Jurkat, Clone E6-1 (cell line): ENCODE measurements around the gene DCLK3.

ENCODE experiments used
- DNase-seq: peaks from one replicate; pipeline ENCODE4 v3.0.0-alpha.2; 2011; ENCODE audit warnings: low read depth, low spot score
- H3K4me3 ChIP-seq: 2 replicates; pipeline ENCODE4 v1.5.1; 2011; ENCODE audit warnings: mild to moderate bottlenecking, low read length, control low read depth, moderate library complexity

Gene DCLK3

GRCh38 chr3:36774052-36774451, 9.7 kb upstream of the DCLK3 start:
- H3K4me3 ChIP-seq, result no peak overlapping the region
- no peak for DNase-seq

GRCh38 chr3:36771931-36772330, 7.6 kb upstream of the DCLK3 start:
- DNase-seq, result no peak
- H3K4me3 ChIP-seq, result no peak overlapping the region

- DNase-seq, result no peak
- H3K4me3 ChIP-seq, result no peak overlapping the region
These were observed 5.6 kb upstream of the DCLK3 start for GRCh38 chr3:36769926-36770325.

GRCh38 chr3:36765104-36765503, 751 bp upstream of the DCLK3 start:
- no peak for DNase-seq
- H3K4me3 ChIP-seq, result no peak overlapping the region

GRCh38 chr3:36764704-36765038, 318 bp upstream of the DCLK3 start:
- H3K4me3 ChIP-seq, result peak overlapping the region; percentile 13; the same call in 1 of the 2 replicates
- no peak for DNase-seq

GRCh38 chr3:36762918-36763849, 1.2 kb downstream of the DCLK3 start:
- peak overlapping the region; percentile 49 for H3K4me3 ChIP-seq
- no peak for DNase-seq

GRCh38 chr3:36761779-36762178, 2.6 kb downstream of the DCLK3 start:
- no peak for DNase-seq
- no peak overlapping the region for H3K4me3 ChIP-seq

GRCh38 chr3:36756269-36756668, 8.1 kb downstream of the DCLK3 start:
- DNase-seq, result no peak

GRCh38 chr3:36751326-36751725, 13.0 kb downstream of the DCLK3 start:
- no peak for DNase-seq

More at GRCh38 chr3:36756269-36756668, 8.1 kb downstream of the DCLK3 start:
- H3K4me3 ChIP-seq, result no peak overlapping the region

GRCh38 chr3:36750737-36751136, 13.6 kb downstream of the DCLK3 start:
- no peak overlapping the region for H3K4me3 ChIP-seq
- DNase-seq, result no peak

More at GRCh38 chr3:36751326-36751725, 13.0 kb downstream of the DCLK3 start:
- no peak overlapping the region for H3K4me3 ChIP-seq

- no peak for DNase-seq
- no peak overlapping the region for H3K4me3 ChIP-seq
These were observed 19.6 kb downstream of the DCLK3 start for GRCh38 chr3:36744763-36745162.

- no peak overlapping the region for H3K4me3 ChIP-seq
- DNase-seq, result no peak
These were observed 20.5 kb downstream of the DCLK3 start for GRCh38 chr3:36743826-36744225.

- H3K4me3 ChIP-seq, result no peak overlapping the region
- no peak for DNase-seq
These were observed 23.1 kb downstream of the DCLK3 start for GRCh38 chr3:36741285-36741684.

- H3K4me3 ChIP-seq, result no peak overlapping the region
- peak; percentile 96 for DNase-seq
These were observed 23.6 kb downstream of the DCLK3 start for GRCh38 chr3:36740787-36741186.

GRCh38 chr3:36738702-36739101, 25.7 kb downstream of the DCLK3 start:
- DNase-seq, result no peak
- no peak overlapping the region for H3K4me3 ChIP-seq

GRCh38 chr3:36736301-36736700, 28.1 kb downstream of the DCLK3 start:
- H3K4me3 ChIP-seq, result no peak overlapping the region
- DNase-seq, result no peak

GRCh38 chr3:36734742-36735141, 29.6 kb downstream of the DCLK3 start:
- DNase-seq, result no peak

GRCh38 chr3:36733723-36734122, 30.6 kb downstream of the DCLK3 start:
- DNase-seq, result no peak

More at GRCh38 chr3:36734742-36735141, 29.6 kb downstream of the DCLK3 start:
- H3K4me3 ChIP-seq, result no peak overlapping the region

GRCh38 chr3:36733162-36733696, 31.1 kb downstream of the DCLK3 start:
- no peak for DNase-seq
- no peak overlapping the region for H3K4me3 ChIP-seq

More at GRCh38 chr3:36733723-36734122, 30.6 kb downstream of the DCLK3 start:
- H3K4me3 ChIP-seq, result no peak overlapping the region

GRCh38 chr3:36730966-36731365, 33.4 kb downstream of the DCLK3 start:
- H3K4me3 ChIP-seq, result no peak overlapping the region
- no peak for DNase-seq
